GM23338 (cell line): ENCODE data around the gene OR6C1. TPM values are rescaled to one million over a fixed set of nuclear protein-coding genes. Genes with fewer than 3 reads are reported as not detected.
"Not testable (repeated sequence)": the region's sequence is repeated elsewhere in the genome, so short reads cannot be mapped to it uniquely, and the experiment has no call there.

Experiments
- ATAC-seq: fragments of 200-7000 bp; cut with Tn5 transposase; 3 replicates; pipeline ENCODE4 v1.9.1; 2020
- DNase-seq: peaks from one replicate; pipeline ENCODE4 v3.0.0-alpha.2; 2015; ENCODE audit warnings: low spot score
- H2AFZ ChIP-seq: fragments of 200-600 bp; sonication (generic); 2 replicates; pipeline ENCODE4 v1.8.0; 2016; ENCODE audit warnings: antibody characterized with exemption, mild to moderate bottlenecking, moderate library complexity
- H3F3A ChIP-seq: fragments of 200-600 bp; sonication (generic); replicated peaks from 2 replicates; pipeline ENCODE4 v1.8.0; 2017; ENCODE audit warnings: antibody characterized with exemption, mixed run types, low read depth
- H3K27ac ChIP-seq: fragments of 200-600 bp; sonication (generic); 2 replicates; pipeline ENCODE4 v1.6.1; 2016; ENCODE audit warnings: low read depth
- H3K27me3 ChIP-seq: fragments of 200-600 bp; sonication (generic); 2 replicates; pipeline ENCODE4 v1.8.0; 2016; ENCODE audit warnings: mild to moderate bottlenecking, mixed run types, moderate library complexity; ENCODE audit not compliant: insufficient read depth
- H3K36me3 ChIP-seq: fragments of 200-600 bp; sonication (generic); 2 replicates; pipeline ENCODE4 v1.8.0; 2016; ENCODE audit warnings: mild to moderate bottlenecking; ENCODE audit not compliant: insufficient read depth
- H3K4me1 ChIP-seq: fragments of 200-600 bp; sonication (generic); 2 replicates; pipeline ENCODE4 v1.8.0; 2016; ENCODE audit warnings: mild to moderate bottlenecking, moderate library complexity; ENCODE audit not compliant: insufficient read depth
- H3K4me2 ChIP-seq: fragments of 200-600 bp; sonication (generic); 2 replicates; pipeline ENCODE4 v1.7.1; 2017; ENCODE audit warnings: mixed run types
- H3K4me3 ChIP-seq: fragments of 200-600 bp; sonication (generic); 2 replicates; pipeline ENCODE4 v1.6.1; 2016; ENCODE audit warnings: mixed run types
- H3K79me2 ChIP-seq: fragments of 200-600 bp; sonication (generic); replicated peaks from 2 replicates; pipeline ENCODE4 v1.8.0; 2017; ENCODE audit warnings: mild to moderate bottlenecking; ENCODE audit not compliant: insufficient read depth
- H3K9me2 ChIP-seq: fragments of 200-600 bp; sonication (generic); 2 replicates; pipeline ENCODE4 v1.8.0; 2017; ENCODE audit not compliant: insufficient read depth
- H4K20me1 ChIP-seq: fragments of 200-600 bp; sonication (generic); replicated peaks from 2 replicates; pipeline ENCODE4 v1.8.0; 2017; ENCODE audit warnings: mild to moderate bottlenecking; ENCODE audit not compliant: insufficient read depth
- H3K27ac Mint-ChIP-seq: 2 replicates; pipeline ENCODE4 v1.8.0; 2020; ENCODE audit warnings: inconsistent platforms, mild to moderate bottlenecking, moderate library complexity, mixed read lengths
- H3K27me3 Mint-ChIP-seq: 3 replicates; pipeline ENCODE4 v1.8.0; 2022; ENCODE audit warnings: low read depth, mild to moderate bottlenecking, moderate library complexity, mixed read lengths, inconsistent platforms; ENCODE audit not compliant: insufficient read depth, poor library complexity
- H3K36me3 Mint-ChIP-seq: 3 replicates; pipeline ENCODE4 v1.8.0; 2021; ENCODE audit warnings: low read depth, mild to moderate bottlenecking, inconsistent platforms, moderate library complexity, mixed read lengths
- H3K4me1 Mint-ChIP-seq: 3 replicates; pipeline ENCODE4 v1.8.0; 2020; ENCODE audit warnings: mild to moderate bottlenecking, inconsistent platforms, mixed read lengths
- H3K4me3 Mint-ChIP-seq: 3 replicates; pipeline ENCODE4 v1.8.0; 2021; ENCODE audit warnings: moderate library complexity, mild to moderate bottlenecking, inconsistent platforms, mixed read lengths
- H3K9me3 Mint-ChIP-seq: 3 replicates; pipeline ENCODE4 v1.8.0; 2020; ENCODE audit warnings: moderate library complexity, mild to moderate bottlenecking, inconsistent platforms, mixed read lengths
- ETS1 ChIP-seq: IDR thresholded peaks from 2 replicates; pipeline ENCODE4 v1.6.1; 2016; ENCODE audit warnings: antibody characterized with exemption
- JUNB ChIP-seq: IDR thresholded peaks from one replicate; pipeline ENCODE4 v1.6.1; 2016; ENCODE audit warnings: antibody characterized with exemption; ENCODE audit not compliant: unreplicated experiment
- ZNF462 ChIP-seq: fragments of 250-450 bp; sonication (Bioruptor Pico); IDR thresholded peaks from 2 replicates; pipeline ENCODE4 v1.5.0; 2020; ENCODE audit warnings: mild to moderate bottlenecking, moderate library complexity
- polyA plus RNA-seq: library from polyadenylated mRNA; unstranded; fragments of >200 nt; fragmentation: Nextera tagmentation; extraction: Ambion mirVana; gene quantifications from 2 replicates; pipeline ENCODE4 v1.2.1, GENCODE V29; 2016
- total RNA-seq: library from RNA; depleted of rRNA; stranded (reverse); fragments of >200 nt; shearing (Covaris generic); gene quantifications from 2 replicates; pipeline ENCODE4 v1.2.3, GENCODE V29; 2014

OR6C1 gene
- total and polyA plus RNA-seq, 2 experiments from 2014 or later, result not detected

- no peak for TF ChIP-seq ZNF462 (CRISPR knock-in tag)
Observed at GRCh38 chr12:55336002-55336401, 21.9 kb downstream of the OR6C1 start (continued).

GRCh38 chr12:55355338-55355737 is 41.2 kb downstream of the OR6C1 start:
- H3K36me3 Mint-ChIP-seq, H3F3A ChIP-seq, H3K4me1 ChIP-seq, H3K27ac Mint-ChIP-seq, H4K20me1 ChIP-seq, DNase-seq, H3K27me3 Mint-ChIP-seq, H3K9me2 ChIP-seq, H3K4me2 ChIP-seq, H3K4me3 Mint-ChIP-seq, H3K79me2 ChIP-seq, H3K27ac ChIP-seq, H3K27me3 ChIP-seq, H3K36me3 ChIP-seq, H3K9me3 Mint-ChIP-seq, ATAC-seq, H3K4me3 ChIP-seq: not testable (repeated sequence)
- H2AFZ ChIP-seq, result peak overlapping the region; percentile 83; the same call in 1 of the 2 replicates
- H3K4me1 Mint-ChIP-seq, result peaks cover 10% of the 10 kb centered on the region

- Mint-ChIP-seq H3K4me1 (no peaks in the 10 kb centered on the region), H3K9me3 (no peaks in the 10 kb centered on the region), H3K36me3 (no peaks in the 10 kb centered on the region), H3K27ac (no peak within 1 kb of the TSS), H3K27me3 (no peaks in the 10 kb centered on the region), H3K4me3 (no peak within 1 kb of the TSS)
- no peaks in the 10 kb centered on the region for H3K4me1 ChIP-seq
- no peak within 1 kb of the TSS for H3K4me2 ChIP-seq
- H2AFZ ChIP-seq, result no peak within 1 kb of the TSS
- no peak for DNase-seq
- no peak within 1 kb of the TSS for H3K4me3 ChIP-seq
- no peak within 1 kb of the TSS for H3K27ac ChIP-seq
- no peak for ATAC-seq
- no peaks in the 10 kb centered on the region for H3K79me2 ChIP-seq
- no peaks in the 10 kb centered on the region for H3K9me2 ChIP-seq
- H3K36me3 ChIP-seq, result no peaks in the 10 kb centered on the region
- H3K27me3 ChIP-seq, result no peaks in the 10 kb centered on the region
- H4K20me1 ChIP-seq, result no peaks in the 10 kb centered on the region
- H3F3A ChIP-seq, result no peaks in the 10 kb centered on the region
- TF ChIP-seq ZNF462 (CRISPR knock-in tag) (no peak), ETS1 (no peak), JUNB (no peak)
Observed at GRCh38 chr12:55362675-55363074, 48.5 kb downstream of the OR6C1 start, which contains the start of gene OR6C75. Gene OR6C75 (plus strand): TSS chr12:55362975. CDS start chr12:55365111, 2,136 bp downstream.
